Natural killer cell (primary cell): ENCODE measurements around the gene HMGCLL1. TPM values are rescaled to one million over a fixed set of nuclear protein-coding genes. Genes with fewer than 3 reads are reported as not detected.

ENCODE experiments used
- ATAC-seq, 3 donors: fragments of 150-1000 bp in 2 of 3; fragments of 200-7000 bp in 1 of 3; cut with Tn5 transposase; 1 replicate in 1 of 3; 2 replicates in 2 of 3; pipeline ENCODE4 v1.10.0; 2021; ENCODE audit warnings: mild to moderate bottlenecking in 2 of 3, moderate library complexity in 2 of 3
- DNase-seq, 2 donors: peaks; one replicate each; pipeline versions ENCODE4 v3.0.0 to v3.0.0-alpha.2; 2013 to 2021; ENCODE audit warnings: mixed read lengths in 1 of 2
- H3K27ac ChIP-seq: one replicate; pipeline ENCODE4 v1.5.1; 2013; ENCODE audit warnings: mild to moderate bottlenecking, low read length
- H3K27me3 ChIP-seq: one replicate; pipeline ENCODE4 v1.6.1; 2013; ENCODE audit warnings: low read length; ENCODE audit not compliant: control insufficient read depth, insufficient read depth
- H3K36me3 ChIP-seq: one replicate; pipeline ENCODE4 v1.6.1; 2013; ENCODE audit warnings: low read length; ENCODE audit not compliant: control insufficient read depth, insufficient read depth
- H3K4me1 ChIP-seq: one replicate; pipeline ENCODE4 v1.6.1; 2013; ENCODE audit warnings: low read length; ENCODE audit not compliant: control insufficient read depth, insufficient read depth
- H3K4me3 ChIP-seq: one replicate; pipeline ENCODE4 v1.5.1; 2013; ENCODE audit warnings: low read length
- H3K9me3 ChIP-seq: one replicate; pipeline ENCODE4 v1.6.1; 2013; ENCODE audit warnings: low read length; ENCODE audit not compliant: control insufficient read depth, insufficient read depth
- H3K27ac Mint-ChIP-seq, 2 donors: one replicate each; pipeline ENCODE4 v1.8.0; 2022; ENCODE audit warnings: mild to moderate bottlenecking in 2 of 2, mixed read lengths in 2 of 2, moderate library complexity in 1 of 2
- H3K27me3 Mint-ChIP-seq, 2 donors: one replicate each; pipeline ENCODE4 v1.8.0; 2022; ENCODE audit warnings: low read depth in 2 of 2, mixed read lengths in 2 of 2
- H3K36me3 Mint-ChIP-seq: one replicate; pipeline ENCODE4 v1.8.0; 2022; ENCODE audit warnings: mixed read lengths
- H3K4me1 Mint-ChIP-seq, 2 donors: one replicate each; pipeline ENCODE4 v1.8.0; 2022; ENCODE audit warnings: mixed read lengths in 2 of 2
- H3K4me3 Mint-ChIP-seq: one replicate; pipeline ENCODE4 v1.8.0; 2022; ENCODE audit warnings: mild to moderate bottlenecking, moderate library complexity, mixed read lengths
- H3K9me3 Mint-ChIP-seq, 2 donors: one replicate each; pipeline ENCODE4 v1.8.0; 2022; ENCODE audit warnings: mixed read lengths in 2 of 2
- CTCF ChIP-seq: fragments of 200-600 bp; IDR thresholded peaks from one replicate; pipeline ENCODE4 v1.8.0; 2022; ENCODE audit warnings: antibody characterized with exemption
- WGBS: methylation state at CpG from one replicate; pipeline ENCODE4 v1.1.7; 2013; ENCODE audit warnings: missing lambda C conversion rate; ENCODE audit not compliant: insufficient coverage; 5-methylcytosine and 5-hydroxymethylcytosine counted together
- intact Hi-C: fragments of 100-400 bp; cut with micrococcal nuclease; formaldehyde crosslinking; loops from one replicate; pipeline ENCODE4 v1.14.2; 2022
- total RNA-seq, 4 donors: library from RNA; stranded (reverse); fragments of 120-200 nt in 1 of 4; gene quantifications; one replicate each; pipeline versions ENCODE4 v1.2.3 to v1.2.4, GENCODE V29; 2013 to 2022

The HMGCLL1 gene
- total RNA-seq, 3 donors from 2014 or later (not counting 1 experiment from before 2014, with no cell fraction given): not detected

GRCh38 chr6:55541024-55541423 lies 38.0 kb downstream of the HMGCLL1 start:
- ATAC-seq: no peak
- Mint-ChIP-seq H3K36me3 (no peaks in the 10 kb centered on the region), H3K9me3 (peaks cover 5 to 13% of the 10 kb centered on the region in 2 donors), H3K4me1 (no peaks in the 10 kb centered on the region), H3K27ac (no peak overlapping the region), H3K27me3 (no peaks in the 10 kb centered on the region), H3K4me3 (no peak overlapping the region)
- Histone ChIP-seq H3K27me3 (no peaks in the 10 kb centered on the region), H3K4me1 (no peaks in the 10 kb centered on the region), H3K36me3 (no peaks in the 10 kb centered on the region), H3K27ac (no peak overlapping the region), H3K9me3 (peaks cover 2% of the 10 kb centered on the region), H3K4me3 (no peak overlapping the region)
- no peak for DNase-seq
- TF ChIP-seq CTCF: no peak
- intact Hi-C loops: no loop called here
- WGBS: no CpG with 5 or more reads among the region's 1 CpG

DNA sequence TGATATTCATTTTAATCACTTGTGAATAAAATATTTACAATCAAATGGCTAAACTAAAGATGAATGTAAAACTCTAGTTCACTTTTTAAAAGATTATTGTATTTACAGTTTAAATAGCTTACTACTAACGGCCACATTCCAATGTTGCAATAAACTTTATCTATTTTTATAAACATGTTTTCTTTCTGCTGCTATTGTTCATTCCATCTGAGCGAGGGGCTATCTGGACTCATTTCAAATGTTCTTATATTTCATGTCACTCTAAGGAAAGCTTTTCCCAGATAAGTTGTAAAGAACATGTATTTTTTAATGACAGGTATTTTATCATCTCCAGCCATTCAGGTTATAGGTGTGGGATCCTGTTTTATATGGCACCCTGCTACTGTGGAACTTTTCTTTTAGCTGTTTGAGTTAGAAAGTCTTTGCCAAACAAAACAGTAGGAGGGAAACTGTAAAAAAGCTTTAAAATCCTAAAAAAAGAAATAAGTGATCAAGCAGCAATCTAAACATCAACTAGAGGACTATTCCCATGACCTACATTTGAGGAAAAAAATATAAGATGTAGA lies 42.5 kb downstream of the HMGCLL1 start:
- H3K27ac Mint-ChIP-seq: no peak overlapping the region

DNA sequence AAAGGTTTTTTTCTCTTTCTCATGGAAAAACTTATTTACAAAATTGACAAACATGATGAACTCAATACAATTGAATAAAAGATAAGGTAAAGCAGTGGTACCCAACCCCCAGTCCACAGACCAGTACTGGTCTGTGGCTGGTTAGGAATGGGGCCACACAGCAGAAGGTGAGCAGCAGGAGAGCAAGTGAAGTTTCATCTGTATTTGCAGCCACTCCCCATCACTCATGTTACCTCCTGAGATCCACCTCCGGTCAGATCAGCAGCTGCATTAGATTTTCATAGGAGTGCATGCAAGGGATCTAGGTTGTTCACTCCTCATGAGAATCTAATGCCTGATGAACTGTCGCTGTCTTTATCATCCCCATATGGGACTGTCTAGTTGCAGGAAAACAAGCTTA lies 47.5 kb downstream of the HMGCLL1 start:
- Histone ChIP-seq H3K4me3 (no peak overlapping the region), H3K4me1 (no peaks in the 10 kb centered on the region), H3K27ac (no peak overlapping the region), H3K9me3 (no peaks in the 10 kb centered on the region), H3K36me3 (no peaks in the 10 kb centered on the region), H3K27me3 (no peaks in the 10 kb centered on the region)
- Mint-ChIP-seq H3K27ac (no peak overlapping the region), H3K4me1 (no peaks in the 10 kb centered on the region), H3K36me3 (no peaks in the 10 kb centered on the region), H3K4me3 (no peak overlapping the region), H3K9me3 (no peaks in the 10 kb centered on the region), H3K27me3 (no peaks in the 10 kb centered on the region)
- intact Hi-C loops: no loop called here
- 90% methylated on average over 2 of the region's 2 CpGs for WGBS
- DNase-seq (no peak), ATAC-seq (no peak)
- no peak for TF ChIP-seq CTCF

More for the DNA sequence above, 42.5 kb downstream of the HMGCLL1 start:
- Mint-ChIP-seq H3K4me1 (no peaks in the 10 kb centered on the region), H3K9me3 (peaks cover 5 to 9% of the 10 kb centered on the region in 2 donors), H3K4me3 (no peak overlapping the region), H3K27me3 (no peaks in the 10 kb centered on the region), H3K36me3 (no peaks in the 10 kb centered on the region)
- Histone ChIP-seq H3K4me3 (no peak overlapping the region), H3K9me3 (no peaks in the 10 kb centered on the region), H3K27me3 (no peaks in the 10 kb centered on the region), H3K4me1 (no peaks in the 10 kb centered on the region), H3K36me3 (no peaks in the 10 kb centered on the region), H3K27ac (no peak overlapping the region)
- no peak for TF ChIP-seq CTCF
- ATAC-seq (no peak), DNase-seq (no peak)
- intact Hi-C loops: no loop called here
- WGBS: 67% methylated on average over 1 of the region's 2 CpGs

DNA sequence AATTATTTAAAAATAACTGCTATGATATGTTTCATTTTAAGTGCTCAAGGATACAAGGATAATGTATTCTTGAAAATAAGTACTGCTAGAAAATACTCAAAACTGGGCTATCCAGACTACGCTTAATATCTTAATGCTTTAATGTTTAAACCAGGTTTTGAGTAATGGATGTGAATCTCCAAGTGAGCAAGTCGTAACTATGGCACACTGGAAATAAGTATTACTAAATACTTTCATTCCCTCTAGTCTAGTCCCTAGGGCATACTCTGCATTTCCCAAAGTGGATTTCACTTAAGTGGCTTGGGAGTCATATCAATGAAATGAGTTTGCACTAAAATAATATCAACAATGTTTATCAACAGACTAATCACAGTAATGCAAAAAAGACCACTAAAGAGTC lies 48.1 kb downstream of the HMGCLL1 start:
- H3K4me1 ChIP-seq: no peaks in the 10 kb centered on the region
- H3K27me3 ChIP-seq: no peaks in the 10 kb centered on the region
- no peak for TF ChIP-seq CTCF
- H3K4me3 ChIP-seq: no peak overlapping the region
- intact Hi-C loops: no loop called here
- no peaks in the 10 kb centered on the region for H3K9me3 ChIP-seq
- Mint-ChIP-seq H3K27ac (no peak overlapping the region), H3K4me1 (no peaks in the 10 kb centered on the region), H3K9me3 (peaks cover 0 to 3% of the 10 kb centered on the region in 2 donors), H3K36me3 (no peaks in the 10 kb centered on the region), H3K4me3 (no peak overlapping the region), H3K27me3 (no peaks in the 10 kb centered on the region)
- DNase-seq (no peak), ATAC-seq (no peak)
- no peak overlapping the region for H3K27ac ChIP-seq
- 90% methylated on average over 2 of the region's 2 CpGs for WGBS
- no peaks in the 10 kb centered on the region for H3K36me3 ChIP-seq
